Lower lobe of right lung (tissue), 2 donors: ENCODE data around the gene MXD3. TPM values are rescaled to one million over a fixed set of nuclear protein-coding genes. Genes with fewer than 3 reads are reported as not detected.
"Not testable (repeated sequence)": the region's sequence is repeated elsewhere in the genome, so short reads cannot be mapped to it uniquely, and the experiment has no call there.

ENCODE experiments used
- ATAC-seq, 2 donors: fragments of 200-7000 bp; cut with Tn5 transposase; one replicate each; pipeline ENCODE4 v1.9.1; 2020 to 2022; ENCODE audit warnings: mild to moderate bottlenecking in 2 of 2, moderate library complexity in 2 of 2
- DNase-seq: peaks from one replicate; pipeline ENCODE4 v3.0.0-alpha.2; 2020
- H3K27ac ChIP-seq: fragments of 200-600 bp; one replicate; pipeline ENCODE4 v1.8.0; 2022
- H3K27me3 ChIP-seq: fragments of 200-600 bp; one replicate; pipeline ENCODE4 v1.8.0; 2022; ENCODE audit warnings: low read depth
- H3K36me3 ChIP-seq: fragments of 200-600 bp; one replicate; pipeline ENCODE4 v1.8.0; 2022; ENCODE audit warnings: mild to moderate bottlenecking
- H3K4me1 ChIP-seq: fragments of 200-600 bp; one replicate; pipeline ENCODE4 v1.8.0; 2022
- H3K4me3 ChIP-seq: fragments of 200-600 bp; one replicate; pipeline ENCODE4 v1.8.0; 2022; ENCODE audit warnings: mild to moderate bottlenecking
- H3K9me3 ChIP-seq: fragments of 200-600 bp; one replicate; pipeline ENCODE4 v1.8.0; 2022
- CTCF ChIP-seq: fragments of 200-600 bp; IDR thresholded peaks from one replicate; pipeline ENCODE4 v1.8.0; 2022; ENCODE audit warnings: antibody characterized with exemption, mild to moderate bottlenecking
- intact Hi-C: fragments of 100-400 bp; cut with DNase I; formaldehyde crosslinking; loops from one replicate; pipeline ENCODE4 v1.11.0; 2022
- total RNA-seq: library from RNA; stranded (reverse); fragmentation: NEBNext Ultra II Directional; extraction: Animal tissue kit (Norgen Biotek cat#: 25700); gene quantifications from one replicate; pipeline ENCODE4 v1.2.1, GENCODE V29; 2021
- donor health status: DM: no; HTN: yes; CAD: no; lungs with severe emphysema.

MXD3 gene
- total RNA-seq, 1 donor from 2014 or later, result 10.8 TPM

DNA sequence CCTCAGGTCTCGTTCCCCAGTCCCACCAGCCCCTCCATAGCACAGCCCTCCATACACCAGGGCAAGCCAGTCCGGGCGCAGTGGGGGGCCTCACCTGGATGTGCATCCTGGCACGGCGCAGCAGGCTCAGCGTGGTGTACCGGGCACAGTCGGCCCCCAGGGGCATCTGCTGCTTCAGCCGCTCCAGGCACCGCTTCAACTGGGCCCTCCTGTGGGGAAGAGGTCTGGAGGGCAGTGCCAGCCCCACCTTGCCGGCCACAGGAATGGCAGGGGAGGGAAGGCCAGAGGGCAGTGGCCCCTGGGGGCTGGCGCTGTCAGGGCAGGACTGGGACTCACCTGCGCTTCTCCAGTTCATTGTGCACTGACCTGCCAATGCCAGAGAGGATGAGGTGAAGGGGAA lies 1.4 kb downstream of the MXD3 start:
- Histone ChIP-seq H3K27ac (peak overlapping the region; percentile 24), H3K9me3 (no peaks in the 10 kb centered on the region), H3K36me3 (peaks cover 24% of the 10 kb centered on the region), H3K27me3 (no peaks in the 10 kb centered on the region), H3K4me1 (peaks cover 63% of the 10 kb centered on the region), H3K4me3 (no peak overlapping the region)
- intact Hi-C loops, result no loop called here
- no peak for DNase-seq
- no peak for ATAC-seq
- no peak for TF ChIP-seq CTCF

- Histone ChIP-seq H3K4me1 (peaks cover 71% of the 10 kb centered on the region), H3K9me3 (no peaks in the 10 kb centered on the region), H3K36me3 (peaks cover 30% of the 10 kb centered on the region), H3K4me3 (no peak overlapping the region), H3K27me3 (no peaks in the 10 kb centered on the region), H3K27ac (no peak overlapping the region)
- intact Hi-C loops, result no loop called here
- ATAC-seq (peak; percentile 31 to 41), DNase-seq (peak; percentile 80)
- TF ChIP-seq CTCF, result peak; percentile 89
These were observed 2.1 kb downstream of the MXD3 start for GRCh38 chr5:177309351-177310191.

DNA sequence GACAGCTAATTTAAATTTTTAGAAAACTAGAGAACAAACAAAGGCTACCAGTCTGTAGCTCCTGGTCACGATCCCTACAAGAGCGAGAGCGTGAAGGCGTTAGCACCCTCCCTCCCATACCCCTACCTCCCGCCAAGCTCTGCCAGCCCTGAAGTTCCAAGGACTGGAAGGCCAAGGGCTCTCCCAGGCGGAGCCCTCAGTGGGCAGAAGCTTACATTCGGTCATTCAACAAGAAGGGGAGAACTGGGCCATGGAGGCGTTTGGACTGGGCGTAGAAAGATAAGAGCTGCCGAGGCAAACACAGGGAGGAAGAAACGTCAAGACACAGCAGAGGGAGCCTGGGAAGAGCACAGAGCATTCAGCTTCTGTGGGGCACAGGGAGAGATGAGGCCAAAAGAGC lies 3.0 kb downstream of the MXD3 start:
- ATAC-seq (no peak), DNase-seq (no peak)
- TF ChIP-seq CTCF, result no peak
- H3K36me3 ChIP-seq, result peaks cover 30% of the 10 kb centered on the region
- H3K27me3 ChIP-seq, result no peaks in the 10 kb centered on the region
- H3K4me1 ChIP-seq, result peaks cover 77% of the 10 kb centered on the region
- no peak overlapping the region for H3K4me3 ChIP-seq
- H3K9me3 ChIP-seq, result no peaks in the 10 kb centered on the region
- H3K27ac ChIP-seq, result peak overlapping the region; percentile 31
- intact Hi-C loops, result no loop called here

DNA sequence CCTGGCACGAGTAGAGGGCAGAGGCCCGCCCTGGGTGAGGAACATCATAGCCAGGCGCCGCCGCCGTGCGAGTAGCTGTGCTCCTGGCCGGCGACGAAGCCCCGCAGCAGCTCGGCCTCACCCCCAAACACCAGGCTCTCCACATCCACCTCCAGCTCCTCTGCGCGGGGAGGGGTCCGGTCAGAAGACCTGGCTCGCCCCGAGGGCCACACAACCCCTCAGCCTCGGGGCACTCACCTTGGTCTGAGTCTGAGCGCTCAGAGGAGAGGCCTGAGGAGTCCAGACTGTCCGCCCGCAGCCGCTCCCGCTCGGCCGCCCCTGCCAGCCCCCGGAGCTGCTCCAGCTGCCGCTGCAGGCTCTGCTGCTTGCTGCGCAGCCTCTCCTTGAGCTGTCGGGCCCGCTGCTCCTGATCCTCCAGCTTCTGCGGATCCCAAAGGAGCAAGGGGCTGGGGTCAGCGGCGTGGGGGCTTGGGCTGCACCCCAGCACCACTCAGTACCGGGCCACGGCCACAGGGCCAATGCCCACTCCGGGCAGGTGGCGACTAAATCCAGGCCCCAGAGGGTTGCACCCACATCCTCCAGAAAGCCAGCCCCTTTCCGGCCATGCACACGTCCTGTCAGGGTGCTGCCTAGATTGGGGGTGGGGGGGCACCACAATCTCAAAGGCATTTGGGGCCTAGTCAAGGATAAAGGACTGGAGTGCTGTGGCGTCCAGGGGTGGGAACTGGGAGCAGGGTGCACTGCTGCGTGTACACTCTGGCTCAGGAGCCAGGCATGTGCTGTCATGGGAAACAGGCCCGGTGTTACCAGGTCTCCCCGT lies 3.9 kb downstream of the MXD3 start:
- no peak for ATAC-seq
- Histone ChIP-seq H3K27ac (peak overlapping the region; percentile 76), H3K9me3 (no peaks in the 10 kb centered on the region), H3K4me3 (peak overlapping the region; percentile 15), H3K27me3 (no peaks in the 10 kb centered on the region), H3K36me3 (peaks cover 30% of the 10 kb centered on the region), H3K4me1 (peaks cover 77% of the 10 kb centered on the region)
- TF ChIP-seq CTCF, result no peak
- intact Hi-C loops, result no loop called here
- peak; percentile 61 for DNase-seq

- Histone ChIP-seq H3K4me3 (peak overlapping the region; percentile 15), H3K27ac (peak overlapping the region; percentile 76), H3K4me1 (peaks cover 77% of the 10 kb centered on the region), H3K27me3 (no peaks in the 10 kb centered on the region), H3K9me3 (no peaks in the 10 kb centered on the region), H3K36me3 (peaks cover 31% of the 10 kb centered on the region)
- TF ChIP-seq CTCF, result peak; percentile 23
- intact Hi-C loops, result no loop called here
- ATAC-seq, result peak in 1 of 2 donors; percentile 18
- DNase-seq, result no peak
These were observed 4.8 kb downstream of the MXD3 start for GRCh38 chr5:177306674-177307543.

- H3K4me3 ChIP-seq, result peak overlapping the region; percentile 14
- H3K27me3 ChIP-seq, H3K9me3 ChIP-seq, ATAC-seq, DNase-seq, intact Hi-C loops: not testable (repeated sequence)
- peaks cover 38% of the 10 kb centered on the region for H3K36me3 ChIP-seq
- peaks cover 77% of the 10 kb centered on the region for H3K4me1 ChIP-seq
- peak overlapping the region; percentile 49 for H3K27ac ChIP-seq
These were observed 5.5 kb downstream of the MXD3 start for GRCh38 chr5:177306103-177306640.
